IMR-90 (cell line): ENCODE measurements around the gene MRGPRF. TPM values are rescaled to one million over a fixed set of nuclear protein-coding genes. Genes with fewer than 3 reads are reported as not detected.

Experiments
- ATAC-seq: fragments of 200-7000 bp; cut with Tn5 transposase; 2 replicates; pipeline ENCODE4 v1.9.1; 2020; ENCODE audit warnings: low read depth, mild to moderate bottlenecking, moderate library complexity
- BruUV-seq: library from RNA; stranded (reverse); fragments of 400-500 nt; replicated peaks from 2 replicates; lab custom pipeline; 2021; lab: Mats Ljungman, UMichigan
- CTCF ChIA-PET: fragments of 300-600 bp; formaldehyde crosslinking; extraction: SDS; loops from one replicate; lab custom pipeline; 2021; ENCODE audit warnings: antibody characterized with exemption; lab: Yijun Ruan, JAX
- POLR2A ChIA-PET: fragments of 300-600 bp; sonication (Branson Sonifier 250); formaldehyde crosslinking; loops from one replicate; lab custom pipeline; 2022; ENCODE audit warnings: antibody characterized with exemption; ENCODE audit not compliant: unreplicated experiment; lab: Charles Lee
- DNase-seq: peaks from one replicate; pipeline ENCODE4 v3.0.0; 2013
- H2AFZ ChIP-seq: replicated peaks from 2 replicates; pipeline ENCODE3; 2013; ENCODE audit warnings: low read length, mild to moderate bottlenecking; ENCODE audit not compliant: poor library complexity
- H2AK5ac ChIP-seq: 2 replicates; pipeline ENCODE4 v1.6.1; 2013; ENCODE audit warnings: low read depth, low read length, inconsistent platforms
- H2AK9ac ChIP-seq: replicated peaks from 2 replicates; pipeline ENCODE3; 2013; ENCODE audit warnings: mild to moderate bottlenecking, low read depth, low read length, moderate library complexity; ENCODE audit not compliant: poor library complexity
- H2BK120ac ChIP-seq: 2 replicates; pipeline ENCODE4 v1.6.1; 2013; ENCODE audit warnings: low read depth, low read length, inconsistent platforms
- H2BK15ac ChIP-seq: 3 replicates; pipeline ENCODE4 v1.6.1; 2013; ENCODE audit warnings: low read depth, low read length, inconsistent platforms
- H2BK20ac ChIP-seq: 2 replicates; pipeline ENCODE4 v1.6.1; 2013; ENCODE audit warnings: low read depth, mild to moderate bottlenecking, inconsistent platforms, low read length, moderate library complexity
- H2BK5ac ChIP-seq: 2 replicates; pipeline ENCODE4 v1.6.1; 2013; ENCODE audit warnings: mild to moderate bottlenecking, low read depth, low read length, inconsistent platforms; ENCODE audit not compliant: poor library complexity, severe bottlenecking
- H3K14ac ChIP-seq: replicated peaks from 2 replicates; pipeline ENCODE4 v1.6.1; 2013; ENCODE audit warnings: low read depth, low read length, inconsistent platforms
- H3K18ac ChIP-seq: 2 replicates; pipeline ENCODE4 v1.6.1; 2013; ENCODE audit warnings: low read depth, low read length, control low read depth
- H3K23ac ChIP-seq: 2 replicates; pipeline ENCODE4 v1.6.1; 2013; ENCODE audit warnings: low read depth, low read length, inconsistent platforms
- H3K27ac ChIP-seq: 2 replicates; pipeline ENCODE4 v1.5.1; 2013; ENCODE audit warnings: mild to moderate bottlenecking, control low read depth, low read length; ENCODE audit not compliant: insufficient read depth
- H3K27me3 ChIP-seq: 2 replicates; pipeline ENCODE4 v1.6.1; 2013; ENCODE audit warnings: low read length; ENCODE audit not compliant: control insufficient read depth, insufficient read depth
- H3K36me3 ChIP-seq: 2 replicates; pipeline ENCODE4 v1.6.1; 2013; ENCODE audit warnings: low read length, mixed read lengths; ENCODE audit not compliant: control insufficient read depth, insufficient read depth
- H3K4ac ChIP-seq: 2 replicates; pipeline ENCODE4 v1.6.1; 2013; ENCODE audit warnings: low read depth, low read length, inconsistent platforms
- H3K4me1 ChIP-seq: 2 replicates; pipeline ENCODE4 v1.6.1; 2013; ENCODE audit warnings: low read length, mixed read lengths; ENCODE audit not compliant: control insufficient read depth, insufficient read depth
- H3K4me2 ChIP-seq: 2 replicates; pipeline ENCODE4 v1.6.1; 2013; ENCODE audit warnings: low read depth, mild to moderate bottlenecking, control low read depth, low read length, moderate library complexity
- H3K4me3 ChIP-seq: 2 replicates; pipeline ENCODE4 v1.5.1; 2013; ENCODE audit warnings: low read depth, mild to moderate bottlenecking, control low read depth, low read length, moderate library complexity; ENCODE audit not compliant: insufficient read depth
- H3K56ac ChIP-seq: 2 replicates; pipeline ENCODE4 v1.6.1; 2013; ENCODE audit warnings: low read length, inconsistent platforms; ENCODE audit not compliant: insufficient read depth; ENCODE audit errors: extremely low read depth
- H3K79me1 ChIP-seq, 2 experiments: 2 replicates each; pipeline ENCODE4 v1.6.1; 2013; ENCODE audit warnings: low read length in 2 of 2, inconsistent platforms in 1 of 2, low read depth in 1 of 2
- H3K9ac ChIP-seq: 2 replicates; pipeline ENCODE4 v1.6.1; 2013; ENCODE audit warnings: low read depth, low read length, control low read depth
- H3K9me1 ChIP-seq: 2 replicates; pipeline ENCODE4 v1.6.1; 2013; ENCODE audit warnings: low read length, inconsistent platforms; ENCODE audit not compliant: insufficient read depth
- H3K9me3 ChIP-seq: 2 replicates; pipeline ENCODE4 v1.6.1; 2013; ENCODE audit warnings: low read length; ENCODE audit not compliant: control insufficient read depth, insufficient read depth
- H4K20me1 ChIP-seq: 2 replicates; pipeline ENCODE4 v1.6.1; 2013; ENCODE audit warnings: low read length, inconsistent platforms; ENCODE audit not compliant: insufficient read depth
- H4K5ac ChIP-seq: 2 replicates; pipeline ENCODE4 v1.6.1; 2013; ENCODE audit warnings: mild to moderate bottlenecking, low read depth, low read length, control low read depth
- H4K8ac ChIP-seq, 2 experiments: 2 replicates each; pipeline ENCODE4 v1.6.1; 2013; ENCODE audit warnings: low read depth in 2 of 2, low read length in 2 of 2, control low read depth in 1 of 2, inconsistent platforms in 1 of 2
- H4K91ac ChIP-seq: 2 replicates; pipeline ENCODE4 v1.6.1; 2013; ENCODE audit warnings: low read depth, low read length, inconsistent platforms; ENCODE audit not compliant: insufficient read depth
- BHLHE40 ChIP-seq: fragments of 150-350 bp; IDR thresholded peaks from 2 replicates; pipeline ENCODE4 v1.6.1; 2016; ENCODE audit warnings: mild to moderate bottlenecking, low read depth, low read length
- CEBPB ChIP-seq: IDR thresholded peaks from 2 replicates; pipeline ENCODE4 v1.6.1; 2012; ENCODE audit warnings: low read depth, low read length, improper control_type of control experiment
- CHD1 ChIP-seq: IDR thresholded peaks from 2 replicates; pipeline ENCODE4 v1.6.1; 2012; ENCODE audit warnings: low read depth, low read length, improper control_type of control experiment
- ELK1 ChIP-seq: fragments of 150-350 bp; IDR thresholded peaks from 2 replicates; pipeline ENCODE4 v1.6.1; 2016; ENCODE audit warnings: low read depth, mild to moderate bottlenecking, low read length, moderate library complexity, borderline replicate concordance
- FOS ChIP-seq: fragments of 150-350 bp; IDR thresholded peaks from 2 replicates; pipeline ENCODE4 v1.6.1; 2016; ENCODE audit warnings: low read depth, low read length
- MAFK ChIP-seq: IDR thresholded peaks from 2 replicates; pipeline ENCODE4 v1.6.1; 2012; ENCODE audit warnings: low read depth, low read length, improper control_type of control experiment
- MAZ ChIP-seq: IDR thresholded peaks from 2 replicates; pipeline ENCODE4 v1.6.1; 2012; ENCODE audit warnings: low read depth, mild to moderate bottlenecking, low read length, improper control_type of control experiment, moderate library complexity, borderline replicate concordance
- MXI1 ChIP-seq: IDR thresholded peaks from 2 replicates; pipeline ENCODE4 v1.6.1; 2012; ENCODE audit warnings: low read depth, mild to moderate bottlenecking, low read length, moderate library complexity, borderline replicate concordance
- NFE2L2 ChIP-seq: fragments of 150-350 bp; IDR thresholded peaks from 2 replicates; pipeline ENCODE4 v1.6.1; 2016; ENCODE audit warnings: low read depth, mild to moderate bottlenecking, low read length
- RAD21 ChIP-seq: IDR thresholded peaks from 2 replicates; pipeline ENCODE4 v1.6.1; 2012; ENCODE audit warnings: low read length, improper control_type of control experiment
- RCOR1 ChIP-seq: IDR thresholded peaks from 2 replicates; pipeline ENCODE4 v1.6.1; 2012; ENCODE audit warnings: mild to moderate bottlenecking, low read length, improper control_type of control experiment; ENCODE audit not compliant: insufficient replicate concordance
- RFX5 ChIP-seq: IDR thresholded peaks from 2 replicates; pipeline ENCODE4 v1.8.0; 2012; ENCODE audit warnings: low read depth, mild to moderate bottlenecking, low read length, moderate library complexity
- SMC3 ChIP-seq: fragments of 150-350 bp; IDR thresholded peaks from 2 replicates; pipeline ENCODE4 v1.6.1; 2016; ENCODE audit warnings: low read depth, mild to moderate bottlenecking, antibody characterized with exemption, low read length, moderate library complexity
- dilution Hi-C: fragments of 300-500 bp; cut with HindIII; formaldehyde crosslinking; loops from one replicate; pipeline ENCODE4 v1.14.3; 2018; ENCODE audit warnings: low sequenced_read_pairs; ENCODE audit not compliant: unreplicated experiment
- in situ Hi-C: fragments of 300-500 bp; cut with MboI; formaldehyde crosslinking; loops from 3 replicates; pipeline ENCODE4 v1.14.3; 2019; ENCODE audit warnings: low sequenced_read_pairs, inconsistent platforms, mixed read lengths
- intact Hi-C: fragments of 100-400 bp; cut with micrococcal nuclease; formaldehyde crosslinking; loops from 2 replicates; pipeline ENCODE4 v1.10.0; 2022
- polyA plus RNA-seq, 3 experiments: library from polyadenylated mRNA; depleted of rRNA; stranded (reverse); fragments of >200 nt; gene quantifications; 2 replicates each; pipeline ENCODE4 v1.2.3, GENCODE V29; 2012; ENCODE audit warnings: low replicate concordance in 1 of 3
- total RNA-seq: library from RNA; depleted of rRNA; stranded (reverse); fragments of >200 nt; gene quantifications from 2 replicates; pipeline ENCODE4 v1.2.3, GENCODE V29; 2012

MRGPRF gene
- total and polyA plus RNA-seq, 2 of the 4 experiments (the other 2 are of a cell fraction) = 6.3 to 28.8 TPM

DNA sequence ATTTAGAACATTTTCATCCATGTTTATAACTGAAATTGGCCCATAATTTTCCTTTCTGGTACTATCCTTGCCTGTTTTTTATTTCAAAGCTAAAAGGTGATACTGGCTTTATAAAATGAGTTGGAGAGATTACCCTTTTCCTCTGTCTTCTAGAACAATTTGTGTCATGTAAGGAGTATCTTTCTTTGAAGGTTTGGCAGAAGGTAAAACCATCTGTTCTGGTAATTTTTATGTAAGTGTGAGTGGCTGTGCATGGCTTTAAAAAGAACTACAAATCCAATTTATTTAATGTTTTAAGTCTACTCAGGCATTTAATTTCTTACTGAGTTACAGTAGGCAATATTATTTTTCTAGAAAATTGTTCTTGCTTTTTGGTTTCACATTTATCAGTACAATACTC is 24.6 kb downstream of the MRGPRF start:
- Histone ChIP-seq H4K5ac (no peak overlapping the region), H3K4ac (no peak overlapping the region), H4K20me1 (no peaks in the 10 kb centered on the region), H3K36me3 (no peaks in the 10 kb centered on the region), H3K4me2 (no peak overlapping the region), H2AFZ (no peak overlapping the region), H2BK120ac (no peak overlapping the region), H3K18ac (no peak overlapping the region), H3K9me1 (no peaks in the 10 kb centered on the region), H4K91ac (no peak overlapping the region), H4K8ac (no peak overlapping the region), H3K4me3 (no peak overlapping the region), H2AK5ac (no peak overlapping the region), H3K14ac (no peak overlapping the region), H3K79me1 (no peaks in the 10 kb centered on the region), H3K4me1 (no peaks in the 10 kb centered on the region), H3K9me3 (no peaks in the 10 kb centered on the region; the same call in 1 of the 2 replicates), H2BK5ac (no peak overlapping the region), H3K23ac (no peak overlapping the region), H3K27me3 (peaks cover 30% of the 10 kb centered on the region), H3K56ac (no peak overlapping the region), H2BK15ac (no peak overlapping the region), H2AK9ac (no peak overlapping the region), H2BK20ac (no peak overlapping the region), H3K9ac (no peak overlapping the region), H3K27ac (no peak overlapping the region)
- in situ Hi-C loops (no loop called here), intact Hi-C loops (no loop called here), dilution Hi-C loops (no loop called here)
- no TSS peak for BruUV-seq
- TF ChIP-seq CEBPB (no peak), MAFK (no peak), CHD1 (no peak), RFX5 (no peak), NFE2L2 (no peak), RAD21 (no peak), MAZ (no peak), ELK1 (no peak), BHLHE40 (no peak), FOS (no peak), RCOR1 (no peak), MXI1 (no peak), SMC3 (no peak)
- ATAC-seq = no peak
- POLR2A ChIA-PET = no interaction called here
- DNase-seq = no peak
- CTCF ChIA-PET = no interaction called here
